HEK293T (cell line): Measurements from ENCODE around the gene SIK3.

Experiments
- CTCF ChIA-PET: fragments of 350-600 bp; formaldehyde crosslinking; extraction: SDS; loops from one replicate; lab custom pipeline; 2021; ENCODE audit warnings: antibody characterized with exemption, inconsistent platforms; lab: Yijun Ruan, JAX
- POLR2A ChIA-PET: fragments of 350-600 bp; formaldehyde crosslinking; extraction: SDS; loops from one replicate; lab custom pipeline; 2020; ENCODE audit warnings: antibody characterized with exemption, inconsistent platforms; lab: Yijun Ruan, JAX
- DNase-seq: peaks from one replicate; pipeline ENCODE4 v3.0.0; 2012; ENCODE audit warnings: mixed read lengths; ENCODE audit errors: extremely low spot score
- ARNT ChIP-seq: fragments of 450-650 bp; IDR thresholded peaks from 2 replicates; pipeline ENCODE4 v1.6.1; 2017; ENCODE audit warnings: mild to moderate bottlenecking
- BHLHE40 ChIP-seq: fragments of 450-650 bp; IDR thresholded peaks from 2 replicates; pipeline ENCODE4 v1.6.1; 2016; ENCODE audit warnings: mild to moderate bottlenecking, moderate library complexity, borderline replicate concordance
- CTBP1 ChIP-seq: fragments of 450-650 bp; IDR thresholded peaks from 2 replicates; pipeline ENCODE4 v1.6.1; 2016; ENCODE audit warnings: borderline replicate concordance
- ELF4 ChIP-seq: fragments of 450-650 bp; IDR thresholded peaks from 2 replicates; pipeline ENCODE4 v1.6.1; 2017; ENCODE audit warnings: antibody characterized with exemption
- FOXA1 ChIP-seq: fragments of 450-650 bp; IDR thresholded peaks from 2 replicates; pipeline ENCODE4 v1.6.1; 2016; ENCODE audit warnings: mild to moderate bottlenecking
- FOXK2 ChIP-seq: fragments of 450-650 bp; IDR thresholded peaks from 2 replicates; pipeline ENCODE4 v1.6.1; 2016; ENCODE audit warnings: mild to moderate bottlenecking
- FOXM1 ChIP-seq: fragments of 450-650 bp; IDR thresholded peaks from 2 replicates; pipeline ENCODE4 v1.6.1; 2017; ENCODE audit warnings: mild to moderate bottlenecking, borderline replicate concordance
- HDGF ChIP-seq: fragments of 450-650 bp; IDR thresholded peaks from 2 replicates; pipeline ENCODE4 v1.6.1; 2017; ENCODE audit warnings: antibody characterized with exemption, borderline replicate concordance
- L3MBTL2 ChIP-seq: fragments of 450-650 bp; conservative IDR thresholded peaks from 2 replicates; pipeline ENCODE4 v1.6.1; 2016; ENCODE audit warnings: mild to moderate bottlenecking
- LEF1 ChIP-seq: fragments of 450-650 bp; IDR thresholded peaks from 2 replicates; pipeline ENCODE4 v1.6.1; 2017; ENCODE audit warnings: mild to moderate bottlenecking, borderline replicate concordance
- NFRKB ChIP-seq: fragments of 450-650 bp; IDR thresholded peaks from 2 replicates; pipeline ENCODE4 v1.6.1; 2016; ENCODE audit warnings: mild to moderate bottlenecking, moderate library complexity
- SP1 ChIP-seq: fragments of 450-650 bp; IDR thresholded peaks from 2 replicates; pipeline ENCODE4 v1.6.1; 2017
- SUZ12 ChIP-seq: fragments of 450-650 bp; IDR thresholded peaks from 2 replicates; pipeline ENCODE4 v1.6.1; 2016; ENCODE audit warnings: mild to moderate bottlenecking
- TARDBP ChIP-seq: fragments of 450-650 bp; IDR thresholded peaks from 2 replicates; pipeline ENCODE4 v1.6.1; 2016
- ZNF384 ChIP-seq: fragments of 450-650 bp; IDR thresholded peaks from 2 replicates; pipeline ENCODE4 v1.6.1; 2016
- TF ChIP-seq, protein P1 (sequence below): fragments of 450-650 bp; IDR thresholded peaks from 2 replicates; pipeline ENCODE4 v1.6.1; 2016

The SIK3 gene

DNA sequence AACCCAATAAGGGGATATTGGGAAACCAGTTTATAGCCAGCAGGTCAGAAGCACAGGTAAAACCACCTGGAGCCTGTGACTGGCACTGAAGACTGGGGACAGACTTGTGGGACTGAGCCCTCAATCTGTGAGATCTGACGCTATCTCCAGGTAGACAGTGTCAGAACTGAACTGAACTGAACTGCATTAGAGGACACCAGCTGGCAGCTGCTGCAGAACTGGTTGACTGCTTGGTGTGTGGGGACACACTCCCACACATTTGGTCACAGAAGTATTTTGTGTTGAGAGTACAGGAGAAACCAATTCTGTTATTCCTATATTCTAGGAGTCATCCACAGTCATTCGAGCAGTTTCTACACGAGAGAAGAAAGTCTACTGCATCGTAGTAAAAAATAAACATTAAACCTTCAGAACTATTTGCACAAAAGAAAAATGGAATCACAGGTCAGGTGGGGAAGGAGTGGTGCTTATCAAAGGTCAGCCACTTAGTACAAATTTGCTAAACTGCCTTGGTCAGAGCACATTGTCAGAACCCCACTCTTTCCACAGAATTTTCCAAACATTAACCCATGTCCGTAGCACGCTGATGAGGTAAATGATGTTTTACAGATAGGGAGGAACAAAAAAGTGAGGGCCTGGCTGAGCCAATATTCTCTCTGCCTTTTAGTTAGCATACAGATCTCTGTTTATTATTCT is 77.2 kb downstream of the SIK3 start:
- DNase-seq = no peak
- ChIA-PET POLR2A (no interaction called here), CTCF (interaction anchor here (0.5 kb wide), 1 partner anchor 43 kb away, joined by 4 read pairs; no protein-coding TSS in a partner anchor)
- no peak for TF ChIP-seq HDGF
- no peak for TF ChIP-seq ELF4
- no peak for TF ChIP-seq ZNF384
- TF ChIP-seq FOXK2 = no peak
- TF ChIP-seq FOXM1 = no peak
- TF ChIP-seq, protein P1, sequence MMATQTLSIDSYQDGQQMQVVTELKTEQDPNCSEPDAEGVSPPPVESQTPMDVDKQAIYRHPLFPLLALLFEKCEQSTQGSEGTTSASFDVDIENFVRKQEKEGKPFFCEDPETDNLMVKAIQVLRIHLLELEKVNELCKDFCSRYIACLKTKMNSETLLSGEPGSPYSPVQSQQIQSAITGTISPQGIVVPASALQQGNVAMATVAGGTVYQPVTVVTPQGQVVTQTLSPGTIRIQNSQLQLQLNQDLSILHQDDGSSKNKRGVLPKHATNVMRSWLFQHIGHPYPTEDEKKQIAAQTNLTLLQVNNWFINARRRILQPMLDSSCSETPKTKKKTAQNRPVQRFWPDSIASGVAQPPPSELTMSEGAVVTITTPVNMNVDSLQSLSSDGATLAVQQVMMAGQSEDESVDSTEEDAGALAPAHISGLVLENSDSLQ = no peak
- no peak for TF ChIP-seq SUZ12
- no peak for TF ChIP-seq L3MBTL2
- TF ChIP-seq CTBP1 = no peak
- TF ChIP-seq FOXA1 = no peak
- TF ChIP-seq NFRKB = no peak
- no peak for TF ChIP-seq BHLHE40
- no peak for TF ChIP-seq TARDBP
- TF ChIP-seq ARNT = no peak
- no peak for TF ChIP-seq SP1
- no peak for TF ChIP-seq LEF1

DNA sequence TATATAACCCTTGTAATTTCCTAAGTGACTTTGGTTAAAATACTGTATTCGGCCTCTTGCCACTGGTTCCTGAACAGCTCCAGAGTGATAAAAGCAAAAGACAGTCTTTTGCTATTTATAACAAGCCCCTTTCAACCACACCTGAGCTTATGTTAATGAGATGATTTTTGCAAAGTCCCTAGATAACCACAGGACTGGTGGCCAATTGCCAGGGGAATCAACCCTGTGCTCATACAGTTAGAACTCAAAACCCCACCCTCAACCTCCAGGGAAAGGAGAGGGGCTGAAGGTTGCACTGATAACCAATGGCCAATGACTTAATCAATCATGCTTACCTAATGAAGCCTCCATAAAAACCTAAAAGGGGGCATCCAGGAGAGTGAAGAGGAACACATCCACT is 77.9 kb downstream of the SIK3 start:
- POLR2A ChIA-PET = no interaction called here
- no peak for DNase-seq
- TF ChIP-seq NFRKB (no peak), CTBP1 (no peak), FOXK2 (no peak), SUZ12 (no peak), FOXA1 (no peak), SP1 (no peak), ELF4 (no peak), ZNF384 (no peak), ARNT (no peak)
- CTCF ChIA-PET = interaction anchor here (0.7 to 0.8 kb wide), 2 partner anchors 17 to 118 kb away, joined by 4 to 5 read pairs; no protein-coding TSS in a partner anchor

DNA sequence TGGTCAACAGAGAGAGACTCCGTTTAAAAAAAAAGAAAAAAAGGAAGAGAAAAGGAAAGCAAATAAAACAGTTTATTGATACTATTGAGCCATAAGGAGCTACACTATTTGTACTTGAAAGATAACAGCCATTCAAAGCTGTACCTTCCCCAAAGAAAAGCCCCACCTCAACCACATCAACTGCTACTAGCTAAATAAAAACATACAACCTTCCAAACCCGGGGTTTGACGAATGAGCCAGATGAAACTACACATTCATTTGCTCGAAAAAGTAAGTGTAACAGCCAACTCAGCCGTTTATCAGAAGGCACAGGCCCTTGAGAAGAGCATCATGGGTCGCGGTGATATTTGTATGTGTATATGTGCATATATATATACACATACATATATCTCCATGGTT is 78.4 kb downstream of the SIK3 start:
- DNase-seq = no peak
- ChIA-PET CTCF (interaction anchor here (0.7 to 0.8 kb wide), 2 partner anchors 17 to 119 kb away, joined by 4 to 5 read pairs; no protein-coding TSS in a partner anchor), POLR2A (no interaction called here)
- no peak for TF ChIP-seq SUZ12
- TF ChIP-seq TARDBP = no peak
- no peak for TF ChIP-seq HDGF
- TF ChIP-seq NFRKB = no peak
- no peak for TF ChIP-seq L3MBTL2
- TF ChIP-seq SP1 = no peak
- no peak for TF ChIP-seq BHLHE40
- TF ChIP-seq FOXA1 = no peak
- TF ChIP-seq ELF4 = no peak
- no peak for TF ChIP-seq LEF1
- TF ChIP-seq FOXM1 = no peak
- TF ChIP-seq FOXK2 = no peak
- no peak for TF ChIP-seq ARNT
- TF ChIP-seq, protein P1 = no peak
- TF ChIP-seq ZNF384 = no peak
- TF ChIP-seq CTBP1 = no peak

DNA sequence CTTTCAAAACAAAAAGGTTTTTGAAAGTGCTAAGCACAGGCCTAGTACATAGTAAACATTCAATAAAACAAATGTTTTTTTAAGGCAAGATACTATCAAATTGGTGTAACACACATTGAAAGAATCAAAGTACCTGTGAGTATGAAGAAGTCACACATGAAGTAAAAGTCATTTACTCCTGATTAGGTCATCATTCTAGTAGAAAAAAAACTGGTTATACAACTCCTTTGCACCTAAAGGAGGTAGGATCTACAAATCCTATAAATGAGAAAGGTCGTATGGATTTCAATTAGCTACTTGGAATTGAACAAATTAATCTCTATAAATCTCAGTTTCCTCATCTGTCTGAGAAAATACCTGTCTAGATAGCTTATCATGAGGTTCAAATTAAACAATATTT is 80.8 kb downstream of the SIK3 start:
- CTCF ChIA-PET = interaction anchor here (0.6 kb wide), 1 partner anchor 19 kb away, joined by 4 read pairs; no protein-coding TSS in a partner anchor

DNA sequence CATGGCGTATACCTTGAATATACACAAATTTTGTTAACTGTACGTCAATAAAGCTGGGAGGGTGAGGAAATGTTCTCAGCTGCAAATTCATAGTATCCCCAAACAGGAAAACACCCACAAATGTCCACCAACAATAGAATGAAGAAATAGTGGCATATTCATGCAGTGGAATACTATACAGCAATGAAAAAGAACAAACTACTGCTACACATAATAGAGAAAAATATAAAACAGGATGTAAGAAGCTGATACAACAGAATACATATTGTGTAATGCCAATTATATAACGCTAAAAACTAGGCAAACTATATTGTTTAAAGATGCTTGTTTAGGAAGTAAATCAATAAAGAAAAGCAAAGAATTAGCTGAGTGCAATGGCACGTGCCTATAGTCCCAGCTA is 81.5 kb downstream of the SIK3 start:
- TF ChIP-seq ZNF384 = no peak
- no peak for TF ChIP-seq FOXK2
- TF ChIP-seq FOXA1 = no peak
- no peak for TF ChIP-seq FOXM1
- TF ChIP-seq ELF4 = no peak
- no peak for TF ChIP-seq HDGF
- no peak for TF ChIP-seq L3MBTL2
- TF ChIP-seq, protein P1 = no peak
- no peak for TF ChIP-seq BHLHE40
- TF ChIP-seq CTBP1 = no peak
- no peak for TF ChIP-seq ARNT
- no peak for TF ChIP-seq NFRKB
- no peak for TF ChIP-seq SP1
- no peak for TF ChIP-seq LEF1
- no peak for TF ChIP-seq TARDBP
- no peak for TF ChIP-seq SUZ12
- DNase-seq = no peak
- CTCF ChIA-PET = no interaction called here
- POLR2A ChIA-PET = no interaction called here

More for the DNA sequence above, 80.8 kb downstream of the SIK3 start:
- no peak for DNase-seq
- POLR2A ChIA-PET = no interaction called here
- TF ChIP-seq FOXM1 (no peak), TARDBP (no peak), L3MBTL2 (no peak), ELF4 (no peak), FOXK2 (no peak), NFRKB (no peak), BHLHE40 (no peak), HDGF (no peak), ZNF384 (no peak), SP1 (no peak), CTBP1 (no peak), ARNT (no peak), LEF1 (no peak), SUZ12 (no peak)
- TF ChIP-seq, protein P1 = no peak
